H9 (cell line): Measurements from ENCODE around the gene GGPS1. TPM values are rescaled to one million over a fixed set of nuclear protein-coding genes. Genes with fewer than 3 reads are reported as not detected.

Source experiments
- DNase-seq: peaks from one replicate; pipeline ENCODE4 v3.0.0-alpha.2; 2017
- H2AFZ ChIP-seq: one replicate; pipeline ENCODE4 v1.6.1; 2013; ENCODE audit warnings: mild to moderate bottlenecking, low read length, control low read depth, moderate library complexity
- H2AK5ac ChIP-seq: 2 replicates; pipeline ENCODE4 v1.6.1; 2013; ENCODE audit warnings: low read length, control low read depth, mixed read lengths; ENCODE audit not compliant: insufficient read length
- H2BK120ac ChIP-seq: one replicate; pipeline ENCODE4 v1.6.1; 2013; ENCODE audit warnings: low read depth, mild to moderate bottlenecking, low read length, control low read depth, inconsistent platforms; ENCODE audit not compliant: poor library complexity, severe bottlenecking
- H2BK12ac ChIP-seq: 2 replicates; pipeline ENCODE4 v1.6.1; 2013; ENCODE audit warnings: low read length, control low read depth, mixed read lengths, low read depth; ENCODE audit not compliant: insufficient read length
- H2BK15ac ChIP-seq: 2 replicates; pipeline ENCODE4 v1.6.1; 2013; ENCODE audit warnings: low read depth, low read length, control low read depth
- H2BK20ac ChIP-seq: one replicate; pipeline ENCODE4 v1.6.1; 2013; ENCODE audit warnings: low read depth, mild to moderate bottlenecking, low read length, control low read depth, inconsistent platforms; ENCODE audit not compliant: poor library complexity, severe bottlenecking
- H2BK5ac ChIP-seq: 2 replicates; pipeline ENCODE4 v1.6.1; 2013; ENCODE audit warnings: low read length, control low read depth, mixed read lengths; ENCODE audit not compliant: insufficient read length
- H3K14ac ChIP-seq: 2 replicates; pipeline ENCODE4 v1.6.1; 2013; ENCODE audit warnings: low read length, control low read depth; ENCODE audit not compliant: insufficient read depth
- H3K18ac ChIP-seq: 2 replicates; pipeline ENCODE4 v1.6.1; 2013; ENCODE audit warnings: low read depth, mild to moderate bottlenecking, mixed read lengths, low read length, control low read depth; ENCODE audit not compliant: insufficient read length
- H3K23ac ChIP-seq: 2 replicates; pipeline ENCODE4 v1.6.1; 2013; ENCODE audit warnings: low read length, control low read depth, mixed read lengths, low read depth; ENCODE audit not compliant: insufficient read length
- H3K23me2 ChIP-seq: 2 replicates; pipeline ENCODE4 v1.6.1; 2013; ENCODE audit warnings: low read depth, mild to moderate bottlenecking, mixed read lengths, low read length, control low read depth; ENCODE audit not compliant: insufficient read length, poor library complexity, severe bottlenecking
- H3K27ac ChIP-seq: 2 replicates; pipeline ENCODE4 v1.5.1; 2013; ENCODE audit warnings: low read length, control low read depth, mixed read lengths, low read depth; ENCODE audit not compliant: insufficient read length
- H3K27me3 ChIP-seq: 2 replicates; pipeline ENCODE4 v1.6.1; 2013; ENCODE audit warnings: low read length, control low read depth, inconsistent platforms; ENCODE audit not compliant: insufficient read depth
- H3K4ac ChIP-seq: 2 replicates; pipeline ENCODE4 v1.6.1; 2013; ENCODE audit warnings: low read depth, mild to moderate bottlenecking, control low read depth, inconsistent platforms, low read length, moderate library complexity
- H3K4me1 ChIP-seq: 2 replicates; pipeline ENCODE4 v1.6.1; 2013; ENCODE audit warnings: low read length, control low read depth, inconsistent platforms; ENCODE audit not compliant: insufficient read depth
- H3K4me2 ChIP-seq: 2 replicates; pipeline ENCODE4 v1.6.1; 2013; ENCODE audit warnings: low read length, control low read depth, mixed read lengths; ENCODE audit not compliant: insufficient read length, insufficient read depth
- H3K56ac ChIP-seq: 2 replicates; pipeline ENCODE4 v1.6.1; 2013; ENCODE audit warnings: low read depth, mild to moderate bottlenecking, mixed read lengths, low read length, control low read depth; ENCODE audit not compliant: insufficient read length
- H3K79me1 ChIP-seq: 2 replicates; pipeline ENCODE4 v1.6.1; 2013; ENCODE audit warnings: low read depth, mild to moderate bottlenecking, moderate library complexity, low read length, control low read depth, inconsistent platforms; ENCODE audit not compliant: insufficient read depth, poor library complexity, severe bottlenecking
- H3K79me2 ChIP-seq: 2 replicates; pipeline ENCODE4 v1.6.1; 2013; ENCODE audit warnings: low read length, control low read depth, inconsistent platforms; ENCODE audit not compliant: insufficient read depth
- H3K9ac ChIP-seq: 2 replicates; pipeline ENCODE4 v1.6.1; 2013; ENCODE audit warnings: low read length, control low read depth, mixed read lengths; ENCODE audit not compliant: insufficient read length; ENCODE audit errors: extremely low read depth
- H3K9me3 ChIP-seq: one replicate; pipeline ENCODE4 v1.6.1; 2013; ENCODE audit warnings: low read depth, low read length, inconsistent platforms; ENCODE audit not compliant: control insufficient read depth
- H3T11ph ChIP-seq: one replicate; pipeline ENCODE4 v1.6.1; 2013; ENCODE audit warnings: mild to moderate bottlenecking, low read length, control low read depth, inconsistent platforms
- H4K20me1 ChIP-seq: one replicate; pipeline ENCODE4 v1.6.1; 2013; ENCODE audit not compliant: control insufficient read depth, insufficient read length, insufficient read depth
- H4K5ac ChIP-seq: 2 replicates; pipeline ENCODE4 v1.6.1; 2013; ENCODE audit warnings: low read depth, mild to moderate bottlenecking, mixed read lengths, low read length, control low read depth; ENCODE audit not compliant: insufficient read length
- H4K8ac ChIP-seq: replicated peaks from 2 replicates; pipeline ENCODE4 v1.6.1; 2013; ENCODE audit warnings: low read length, control low read depth, mixed read lengths, low read depth; ENCODE audit not compliant: insufficient read length
- H4K91ac ChIP-seq: 2 replicates; pipeline ENCODE4 v1.6.1; 2013; ENCODE audit warnings: low read depth, mild to moderate bottlenecking, moderate library complexity, mixed read lengths, low read length, control low read depth; ENCODE audit not compliant: insufficient read length
- H3K27ac Mint-ChIP-seq, 3 experiments: 2 replicates in 2 of 3; 3 replicates in 1 of 3; pipeline ENCODE4 v1.8.0; 2020 to 2021; ENCODE audit warnings: mixed read lengths in 3 of 3, mild to moderate bottlenecking in 1 of 3, moderate library complexity in 1 of 3
- H3K27me3 Mint-ChIP-seq: 2 replicates; pipeline ENCODE4 v1.8.0; 2021; ENCODE audit warnings: low read depth, mild to moderate bottlenecking, moderate library complexity, mixed read lengths
- H3K36me3 Mint-ChIP-seq, 3 experiments: 2 replicates in 2 of 3; 3 replicates in 1 of 3; pipeline ENCODE4 v1.8.0; 2020 to 2021; ENCODE audit warnings: low read depth in 3 of 3, mixed read lengths in 3 of 3; ENCODE audit not compliant: insufficient read depth in 1 of 3
- H3K4me1 Mint-ChIP-seq, 2 experiments: 2 replicates each; pipeline ENCODE4 v1.8.0; 2020; ENCODE audit warnings: mixed read lengths in 2 of 2
- H3K4me3 Mint-ChIP-seq, 2 experiments: 2 replicates in 1 of 2; 3 replicates in 1 of 2; pipeline ENCODE4 v1.8.0; 2020 to 2021; ENCODE audit warnings: mild to moderate bottlenecking in 2 of 2, mixed read lengths in 2 of 2, moderate library complexity in 1 of 2
- H3K9me3 Mint-ChIP-seq, 2 experiments: 2 replicates in 1 of 2; 3 replicates in 1 of 2; pipeline ENCODE4 v1.8.0; 2020; ENCODE audit warnings: mild to moderate bottlenecking in 2 of 2, mixed read lengths in 2 of 2, moderate library complexity in 1 of 2
- WGBS: extraction: QIAGEN DNeasy Blood & Tissue Kit; methylation state at CpG from one replicate; pipeline ENCODE4 v1.1.7; 2013; ENCODE audit warnings: missing lambda C conversion rate, low lambda C conversion rate, mixed read lengths; ENCODE audit not compliant: insufficient read length; ENCODE audit errors: extremely low coverage; 5-methylcytosine and 5-hydroxymethylcytosine counted together
- total RNA-seq: library from RNA; stranded (reverse); gene quantifications from 2 replicates; pipeline ENCODE4 v1.2.1, GENCODE V29; 2021
- TF ChIP-seq, protein P1 (sequence below): fragments of 200-600 bp; sonication (generic); conservative IDR thresholded peaks from 3 replicates; pipeline ENCODE4 v1.8.0; 2021; ENCODE audit warnings: antibody characterized with exemption, mild to moderate bottlenecking

Gene GGPS1
- total RNA-seq, 1 experiment from 2014 or later = 44.7 TPM

DNA sequence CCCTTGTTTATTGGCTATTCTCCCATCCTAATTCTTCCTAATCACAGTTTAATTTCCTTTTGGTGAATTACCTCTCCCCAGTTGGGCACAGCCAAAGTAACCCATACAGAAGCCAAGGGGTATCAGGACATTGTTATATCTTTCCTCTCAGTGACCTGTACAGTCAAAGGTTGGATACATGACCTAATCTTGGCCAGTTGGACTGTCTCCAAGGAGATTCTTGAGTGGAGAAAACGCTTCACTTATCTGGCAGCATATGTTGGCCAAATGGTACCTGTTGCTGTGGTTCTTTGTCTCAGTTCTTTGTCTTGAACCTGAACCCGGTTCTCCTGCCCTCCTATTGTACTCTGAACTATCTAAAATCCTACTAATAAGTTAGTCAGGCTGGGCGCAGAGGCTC is 23.5 kb downstream of the GGPS1 start:
- Histone ChIP-seq H3K27ac (no peak overlapping the region), H2BK120ac (no peak overlapping the region), H3K9ac (no peak overlapping the region), H3K14ac (no peak overlapping the region), H3K27me3 (no peaks in the 10 kb centered on the region), H2BK12ac (no peak overlapping the region), H3T11ph (no peak overlapping the region), H2BK20ac (no peak overlapping the region), H4K8ac (no peak overlapping the region), H3K4me1 (no peaks in the 10 kb centered on the region), H3K79me2 (no peaks in the 10 kb centered on the region), H3K4ac (no peak overlapping the region), H4K5ac (no peak overlapping the region), H3K18ac (no peak overlapping the region), H2AFZ (no peak overlapping the region), H4K20me1 (no peaks in the 10 kb centered on the region), H2AK5ac (no peak overlapping the region), H2BK15ac (no peak overlapping the region), H2BK5ac (no peak overlapping the region), H3K23me2 (no peaks in the 10 kb centered on the region), H3K79me1 (no peaks in the 10 kb centered on the region), H4K91ac (no peak overlapping the region), H3K4me2 (no peak overlapping the region), H3K23ac (no peak overlapping the region), H3K56ac (no peak overlapping the region), H3K9me3 (no peaks in the 10 kb centered on the region)
- Mint-ChIP-seq H3K9me3 (no peaks in the 10 kb centered on the region), H3K27me3 (no peaks in the 10 kb centered on the region), H3K4me1 (peaks cover 0 to 2% of the 10 kb centered on the region in 2 experiments; a peak in 2 of 4 replicates), H3K4me3 (no peak overlapping the region), H3K36me3 (peaks cover 0 to under 1% (median 0%) of the 10 kb centered on the region in 3 experiments; a peak in 1 of 7 replicates), H3K27ac (peak overlapping the region in 1 of 3 experiments; percentile 17; a peak in 1 of 7 replicates)
- no peak for DNase-seq
- TF ChIP-seq, protein P1, sequence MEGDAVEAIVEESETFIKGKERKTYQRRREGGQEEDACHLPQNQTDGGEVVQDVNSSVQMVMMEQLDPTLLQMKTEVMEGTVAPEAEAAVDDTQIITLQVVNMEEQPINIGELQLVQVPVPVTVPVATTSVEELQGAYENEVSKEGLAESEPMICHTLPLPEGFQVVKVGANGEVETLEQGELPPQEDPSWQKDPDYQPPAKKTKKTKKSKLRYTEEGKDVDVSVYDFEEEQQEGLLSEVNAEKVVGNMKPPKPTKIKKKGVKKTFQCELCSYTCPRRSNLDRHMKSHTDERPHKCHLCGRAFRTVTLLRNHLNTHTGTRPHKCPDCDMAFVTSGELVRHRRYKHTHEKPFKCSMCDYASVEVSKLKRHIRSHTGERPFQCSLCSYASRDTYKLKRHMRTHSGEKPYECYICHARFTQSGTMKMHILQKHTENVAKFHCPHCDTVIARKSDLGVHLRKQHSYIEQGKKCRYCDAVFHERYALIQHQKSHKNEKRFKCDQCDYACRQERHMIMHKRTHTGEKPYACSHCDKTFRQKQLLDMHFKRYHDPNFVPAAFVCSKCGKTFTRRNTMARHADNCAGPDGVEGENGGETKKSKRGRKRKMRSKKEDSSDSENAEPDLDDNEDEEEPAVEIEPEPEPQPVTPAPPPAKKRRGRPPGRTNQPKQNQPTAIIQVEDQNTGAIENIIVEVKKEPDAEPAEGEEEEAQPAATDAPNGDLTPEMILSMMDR = no peak
- WGBS = no CpG with 5 or more reads among the region's 3 CpGs
